UCSD-AML1 (cell line): ENCODE data around the gene BTG2.
"Not testable (repeated sequence)": the region's sequence is repeated elsewhere in the genome, so short reads cannot be mapped to it uniquely, and the experiment has no call there.

Experiments
- DNase-seq: peaks from one replicate; lab custom pipeline; 2025; ENCODE audit not compliant: unreplicated experiment; lab: John Stamatoyannopoulos, UW

The BTG2 gene

DNA sequence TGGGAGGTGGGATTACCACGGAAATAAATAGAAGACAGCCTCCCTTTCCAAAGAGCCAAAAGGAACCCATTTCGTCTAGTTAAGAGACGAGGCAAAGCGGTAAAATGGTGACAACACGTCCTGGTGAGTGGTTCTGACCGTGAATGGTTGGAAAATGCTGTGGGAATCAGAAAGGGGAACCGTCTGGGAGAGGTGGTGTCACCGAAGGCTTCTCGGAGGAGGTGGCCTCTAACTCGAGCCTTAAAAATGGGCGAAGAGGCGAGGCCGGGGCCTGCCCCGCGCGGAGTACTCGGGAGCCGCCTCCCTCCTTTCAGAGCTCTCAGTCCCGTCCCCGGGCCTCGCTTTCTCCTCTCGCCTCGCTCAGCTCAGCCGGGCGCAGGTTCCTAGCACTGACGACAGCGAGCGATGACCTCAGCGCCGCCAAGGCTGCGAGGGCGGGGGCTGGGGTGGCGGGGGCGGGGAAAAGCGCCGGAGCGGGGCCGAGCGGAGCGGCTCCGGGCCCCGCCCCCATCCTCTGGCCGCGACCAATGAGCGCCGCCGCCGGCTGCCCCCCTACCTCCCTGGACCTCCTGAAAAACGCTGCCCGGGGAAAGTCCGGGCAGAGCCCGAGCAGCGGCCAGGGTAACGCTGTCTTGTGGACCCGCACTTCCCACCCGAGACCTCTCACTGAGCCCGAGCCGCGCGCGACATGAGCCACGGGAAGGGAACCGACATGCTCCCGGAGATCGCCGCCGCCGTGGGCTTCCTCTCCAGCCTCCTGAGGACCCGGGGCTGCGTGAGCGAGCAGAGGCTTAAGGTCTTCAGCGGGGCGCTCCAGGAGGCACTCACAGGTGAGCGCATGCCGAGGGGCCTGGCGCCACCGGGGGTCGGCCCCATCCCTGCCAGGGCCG lies at the start of gene BTG2:
Gene BTG2, plus strand, starts transcription at position 601 of the 890 bp plus-strand sequence. Its CDS starts 88 bp downstream, at position 689.
- peak; percentile 92 for DNase-seq

GRCh38 chr1:203256636-203257035 lies 48.7 kb upstream of the BTG2 start:
- not testable (repeated sequence) for DNase-seq

DNA sequence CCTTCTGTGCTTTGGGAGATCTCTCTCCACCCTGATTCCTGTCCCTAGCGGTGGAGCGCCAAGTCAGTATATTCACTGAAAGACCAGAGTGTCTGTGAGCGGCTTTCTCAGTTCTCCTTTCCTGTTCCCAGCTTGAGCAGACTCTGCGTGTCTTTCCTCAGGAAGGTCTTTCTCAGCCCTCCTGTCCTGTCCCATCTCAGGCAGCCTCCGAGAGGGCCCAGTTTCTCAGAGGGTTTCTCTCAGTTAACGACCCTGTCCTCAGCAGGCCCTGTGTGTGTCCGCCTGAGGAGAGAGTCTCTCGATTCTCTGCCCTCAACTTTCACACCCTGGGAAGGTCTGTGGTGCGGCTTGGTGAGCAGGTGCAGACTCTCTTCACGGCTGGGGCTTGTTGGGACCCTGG lies 41.8 kb upstream of the BTG2 start:
- no peak for DNase-seq

DNA sequence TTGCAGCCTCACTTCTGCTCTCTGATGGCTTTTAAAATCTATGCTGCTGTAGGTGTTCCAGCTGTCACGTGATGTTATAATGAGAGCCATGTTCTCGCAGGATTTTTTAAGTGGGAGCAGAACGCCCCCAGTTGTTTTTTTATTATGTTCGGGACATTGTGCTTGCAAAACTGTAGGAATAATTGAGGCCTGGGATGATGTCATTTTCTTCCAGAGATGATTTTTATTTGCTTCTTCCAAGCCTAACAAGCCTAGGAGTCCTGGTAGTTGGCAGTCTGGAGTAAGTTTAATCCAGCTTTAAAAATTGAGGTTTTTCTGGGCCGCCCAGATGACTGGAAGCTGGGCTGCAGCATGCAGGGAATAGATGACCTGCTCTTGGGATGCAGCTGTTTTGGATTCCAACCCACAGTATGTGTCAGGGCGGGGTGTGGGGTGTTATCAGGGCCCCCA lies 41.2 kb upstream of the BTG2 start:
- no peak for DNase-seq

- no peak for DNase-seq
Observed at GRCh38 chr1:203265541-203265940, 39.8 kb upstream of the BTG2 start.

DNA sequence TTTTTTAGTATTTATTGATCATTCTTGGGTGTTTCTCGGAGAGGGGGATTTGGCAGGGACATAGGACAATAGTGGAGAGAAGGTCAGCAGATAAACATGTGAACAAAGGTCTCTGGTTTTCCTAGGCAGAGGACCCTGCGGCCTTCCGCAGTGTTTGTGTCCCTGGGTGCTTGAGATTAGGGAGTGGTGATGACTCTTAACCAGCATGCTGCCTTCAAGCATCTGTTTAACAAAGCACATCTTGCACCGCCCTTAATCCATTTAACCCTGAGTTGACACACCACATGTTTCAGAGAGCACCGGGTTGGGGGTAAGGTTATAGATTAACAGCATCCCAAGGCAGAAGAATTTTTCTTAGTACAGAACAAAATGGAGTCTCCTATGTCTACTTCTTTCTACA lies 39.2 kb upstream of the BTG2 start:
- not testable (repeated sequence) for DNase-seq

DNA sequence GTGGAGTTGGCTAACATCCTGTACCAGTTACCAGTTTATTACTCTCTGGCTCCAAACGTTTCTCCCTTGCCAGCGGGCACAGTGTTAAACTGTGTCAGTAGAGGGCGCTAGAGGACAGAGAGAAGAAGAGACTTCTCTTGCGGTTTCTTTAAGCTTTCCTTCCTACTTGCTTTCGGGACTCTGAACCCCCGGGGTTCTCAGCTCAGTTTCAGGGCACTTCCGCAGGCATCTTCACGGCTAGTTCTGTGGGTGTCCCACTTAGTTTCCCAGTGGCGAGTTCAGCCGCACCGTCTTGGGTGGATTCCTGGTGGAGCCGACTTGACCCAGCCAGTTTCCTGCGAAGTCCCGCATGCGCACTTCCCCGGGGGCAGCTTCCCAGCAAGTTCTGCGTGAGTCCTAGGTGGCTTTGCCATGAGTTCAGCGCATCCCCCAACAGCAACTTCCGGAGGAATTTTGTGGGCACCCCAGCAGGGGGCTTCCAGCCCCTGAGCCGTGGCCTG lies 37.9 kb upstream of the BTG2 start:
- DNase-seq: peak; percentile 81

- no peak for DNase-seq
Observed at GRCh38 chr1:203267912-203268311, 37.4 kb upstream of the BTG2 start.

GRCh38 chr1:203268901-203269653 lies 36.2 kb upstream of the BTG2 start:
- no peak for DNase-seq

GRCh38 chr1:203269654-203270020 lies 35.7 kb upstream of the BTG2 start:
- no peak for DNase-seq

DNA sequence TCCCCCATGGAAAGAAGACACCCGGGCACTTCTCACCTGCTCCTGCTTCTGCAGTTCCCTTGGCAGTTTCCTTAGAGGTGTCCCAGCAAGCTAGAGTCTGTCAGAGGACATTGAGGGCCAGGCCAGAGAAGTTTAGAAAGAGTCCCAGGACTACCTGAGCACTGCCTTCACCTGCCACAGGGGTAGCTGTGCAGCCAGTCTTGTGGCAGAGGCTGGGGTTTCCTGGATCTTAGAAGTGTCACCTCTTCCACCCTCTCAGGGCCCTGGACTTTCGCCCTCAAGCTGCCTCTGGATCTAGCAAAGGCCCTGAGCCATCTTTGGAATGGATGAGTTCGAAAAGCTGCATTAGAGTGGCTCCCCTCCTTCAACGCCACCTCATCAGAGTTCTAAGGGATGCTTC lies 34.9 kb upstream of the BTG2 start:
- no peak for DNase-seq

- peak; percentile 46 for DNase-seq
Observed at GRCh38 chr1:203271018-203271743, 34.1 kb upstream of the BTG2 start.

DNA sequence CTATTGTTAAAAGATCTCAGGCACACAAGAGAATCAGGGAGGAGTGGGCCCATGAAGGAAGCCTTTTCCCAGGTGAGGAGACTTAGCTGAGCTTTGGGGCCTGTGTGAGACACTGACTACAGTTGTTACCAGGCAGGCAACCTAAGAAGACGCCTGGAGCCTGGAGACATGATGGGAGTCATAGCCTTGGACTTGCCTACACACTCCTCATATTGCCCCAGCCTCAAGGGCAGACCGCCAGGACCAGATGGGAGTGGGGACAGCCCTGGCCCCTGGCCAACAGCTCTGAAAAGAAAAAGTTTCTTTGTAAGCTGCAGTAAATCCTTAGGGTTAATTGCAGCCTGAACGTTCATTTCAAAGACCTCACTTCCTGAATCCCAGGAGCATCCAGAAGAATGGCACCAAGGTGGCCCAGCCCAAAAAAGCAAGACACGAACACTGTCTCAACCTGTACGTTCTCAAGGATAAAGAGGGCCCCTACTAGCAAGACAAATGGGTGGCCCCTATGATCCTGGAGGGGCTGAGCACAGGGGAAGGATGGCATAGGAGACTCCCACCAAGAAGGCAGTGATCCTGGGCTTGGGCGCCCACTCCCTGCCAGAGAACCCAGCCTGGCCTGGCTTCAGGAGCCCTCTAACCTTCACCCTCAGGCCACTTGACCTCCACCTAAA lies 33.2 kb upstream of the BTG2 start:
- no peak for DNase-seq

GRCh38 chr1:203272633-203273205 lies 32.6 kb upstream of the BTG2 start:
- no peak for DNase-seq

GRCh38 chr1:203273206-203273868 lies 32.0 kb upstream of the BTG2 start:
- DNase-seq: peak; percentile 81

GRCh38 chr1:203273869-203274602 lies 31.3 kb upstream of the BTG2 start:
- no peak for DNase-seq

DNA sequence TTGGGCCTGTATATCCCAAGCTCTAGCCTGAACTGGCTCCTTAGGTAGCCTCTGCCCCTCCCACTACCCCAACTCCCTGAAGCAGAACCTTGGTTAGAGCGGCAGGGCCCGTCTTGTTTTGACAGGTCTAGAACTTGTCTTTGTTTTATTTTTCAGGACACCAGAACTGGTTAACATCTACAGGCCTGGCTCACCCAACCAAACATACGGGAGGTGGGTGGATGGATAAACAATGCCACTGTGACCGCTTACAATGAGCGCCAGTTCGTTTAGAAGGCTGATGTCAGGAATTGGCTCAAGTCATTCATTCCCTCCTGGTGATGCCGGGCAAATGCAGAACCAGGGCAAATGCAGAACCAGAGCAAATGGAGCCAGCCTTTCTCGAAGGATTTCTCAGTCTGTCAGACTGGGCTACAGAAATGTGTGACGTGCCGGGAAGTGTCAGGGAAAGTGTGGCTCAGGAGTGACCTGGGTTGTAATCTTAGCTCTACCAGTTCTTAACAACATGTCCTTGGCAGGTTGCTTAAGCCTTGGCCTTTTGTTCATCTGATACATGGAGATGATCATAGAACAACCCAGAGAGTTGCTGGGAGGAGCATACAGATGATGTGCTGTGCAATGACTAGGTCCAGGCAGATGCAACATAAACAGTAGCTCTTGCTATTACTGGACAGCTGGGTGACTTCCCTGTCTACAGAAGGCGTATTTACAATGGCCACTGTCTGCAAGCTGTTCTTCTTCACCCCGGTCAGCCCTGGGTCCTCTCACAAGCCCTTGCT lies 30.5 kb upstream of the BTG2 start:
- DNase-seq: no peak

DNA sequence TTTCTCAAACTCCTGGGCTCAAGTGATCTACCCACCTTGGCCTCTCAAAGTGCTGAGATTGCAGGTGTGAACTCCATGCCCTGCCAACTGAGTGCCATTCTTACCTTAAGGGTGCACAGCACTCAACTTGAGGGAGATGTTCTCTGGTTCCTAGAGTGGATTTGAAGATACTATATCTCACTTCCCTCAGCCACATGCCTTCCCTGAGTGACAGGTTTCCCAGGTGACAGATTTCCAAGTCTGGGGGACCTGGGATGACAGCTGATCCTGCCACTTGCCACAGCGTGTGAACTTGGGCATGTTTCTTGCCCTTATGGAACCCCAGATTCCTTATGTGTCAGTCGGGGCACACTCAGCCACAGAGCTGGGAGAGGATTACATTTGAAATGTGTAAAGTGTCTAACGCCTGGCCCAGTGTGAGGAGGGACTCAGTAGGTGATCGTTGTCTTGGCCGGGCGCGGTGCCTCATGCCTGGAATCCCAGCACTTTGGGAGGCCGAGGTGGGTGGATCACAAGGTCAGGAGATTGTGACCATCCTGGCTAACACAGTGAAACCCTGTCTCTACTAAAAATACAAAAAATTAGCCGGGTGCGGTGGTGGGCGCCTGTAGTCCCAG lies 29.6 kb upstream of the BTG2 start:
- no peak for DNase-seq
